ENCODE data around the gene SHISA7.

DNA sequence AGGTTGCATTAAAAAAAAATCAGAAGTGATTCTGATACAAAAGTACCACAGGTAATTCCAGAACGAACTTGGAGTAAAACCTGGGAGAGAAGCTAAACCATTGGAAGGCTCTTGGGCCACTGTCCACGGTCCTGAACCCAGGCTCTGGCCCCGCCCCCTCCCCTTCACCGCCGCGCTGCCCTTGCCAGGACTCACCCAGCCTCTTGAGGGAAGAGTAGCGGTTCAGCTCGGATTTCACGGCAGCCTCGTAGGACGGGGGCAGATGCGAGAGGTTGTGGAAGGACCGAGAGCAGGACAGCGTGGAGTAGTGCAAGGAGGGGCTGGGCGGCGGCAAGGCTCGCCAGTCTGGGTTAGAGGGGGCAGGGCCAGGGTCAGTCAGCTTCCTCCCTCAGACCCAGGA lies 5.7 kb downstream of the SHISA7 start:
- TF ChIP-seq, protein P1, sequence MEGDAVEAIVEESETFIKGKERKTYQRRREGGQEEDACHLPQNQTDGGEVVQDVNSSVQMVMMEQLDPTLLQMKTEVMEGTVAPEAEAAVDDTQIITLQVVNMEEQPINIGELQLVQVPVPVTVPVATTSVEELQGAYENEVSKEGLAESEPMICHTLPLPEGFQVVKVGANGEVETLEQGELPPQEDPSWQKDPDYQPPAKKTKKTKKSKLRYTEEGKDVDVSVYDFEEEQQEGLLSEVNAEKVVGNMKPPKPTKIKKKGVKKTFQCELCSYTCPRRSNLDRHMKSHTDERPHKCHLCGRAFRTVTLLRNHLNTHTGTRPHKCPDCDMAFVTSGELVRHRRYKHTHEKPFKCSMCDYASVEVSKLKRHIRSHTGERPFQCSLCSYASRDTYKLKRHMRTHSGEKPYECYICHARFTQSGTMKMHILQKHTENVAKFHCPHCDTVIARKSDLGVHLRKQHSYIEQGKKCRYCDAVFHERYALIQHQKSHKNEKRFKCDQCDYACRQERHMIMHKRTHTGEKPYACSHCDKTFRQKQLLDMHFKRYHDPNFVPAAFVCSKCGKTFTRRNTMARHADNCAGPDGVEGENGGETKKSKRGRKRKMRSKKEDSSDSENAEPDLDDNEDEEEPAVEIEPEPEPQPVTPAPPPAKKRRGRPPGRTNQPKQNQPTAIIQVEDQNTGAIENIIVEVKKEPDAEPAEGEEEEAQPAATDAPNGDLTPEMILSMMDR (IDR thresholded peaks at IDR 0.05; ENCODE audit: low read depth, low read length, missing input control) = no peak
- TF ChIP-seq RAD21 (IDR thresholded peaks at IDR 0.05) (no peak), FOXA2 (IDR thresholded peaks at IDR 0.05) (no peak), SP1 (IDR thresholded peaks at IDR 0.05) (no peak)
- TF ChIP-seq, protein P2, sequence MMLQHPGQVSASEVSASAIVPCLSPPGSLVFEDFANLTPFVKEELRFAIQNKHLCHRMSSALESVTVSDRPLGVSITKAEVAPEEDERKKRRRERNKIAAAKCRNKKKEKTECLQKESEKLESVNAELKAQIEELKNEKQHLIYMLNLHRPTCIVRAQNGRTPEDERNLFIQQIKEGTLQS (IDR thresholded peaks at IDR 0.05) = no peak
- TF ChIP-seq, protein P3, sequence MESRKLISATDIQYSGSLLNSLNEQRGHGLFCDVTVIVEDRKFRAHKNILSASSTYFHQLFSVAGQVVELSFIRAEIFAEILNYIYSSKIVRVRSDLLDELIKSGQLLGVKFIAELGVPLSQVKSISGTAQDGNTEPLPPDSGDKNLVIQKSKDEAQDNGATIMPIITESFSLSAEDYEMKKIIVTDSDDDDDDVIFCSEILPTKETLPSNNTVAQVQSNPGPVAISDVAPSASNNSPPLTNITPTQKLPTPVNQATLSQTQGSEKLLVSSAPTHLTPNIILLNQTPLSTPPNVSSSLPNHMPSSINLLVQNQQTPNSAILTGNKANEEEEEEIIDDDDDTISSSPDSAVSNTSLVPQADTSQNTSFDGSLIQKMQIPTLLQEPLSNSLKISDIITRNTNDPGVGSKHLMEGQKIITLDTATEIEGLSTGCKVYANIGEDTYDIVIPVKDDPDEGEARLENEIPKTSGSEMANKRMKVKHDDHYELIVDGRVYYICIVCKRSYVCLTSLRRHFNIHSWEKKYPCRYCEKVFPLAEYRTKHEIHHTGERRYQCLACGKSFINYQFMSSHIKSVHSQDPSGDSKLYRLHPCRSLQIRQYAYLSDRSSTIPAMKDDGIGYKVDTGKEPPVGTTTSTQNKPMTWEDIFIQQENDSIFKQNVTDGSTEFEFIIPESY (IDR thresholded peaks at IDR 0.05) = no peak
